Right renal pelvis (tissue), 4 donors: ENCODE data around the gene STUM. TPM values are rescaled to one million over a fixed set of nuclear protein-coding genes. Genes with fewer than 3 reads are reported as not detected.

Experiments
- DNase-seq, 4 donors: peaks; one replicate each; pipeline ENCODE4 v3.0.0-alpha.2; 2013; ENCODE audit warnings: low read depth in 4 of 4, low spot score in 3 of 4, missing footprints in 1 of 4
- polyA plus RNA-seq, 4 donors: library from polyadenylated mRNA; unstranded; fragments of 120-200 nt; gene quantifications; one replicate each; pipeline ENCODE4 v1.2.1, GENCODE V29; 2013; ENCODE audit not compliant: insufficient read length in 4 of 4

STUM gene
- polyA plus RNA-seq, 4 donors: 0.93 to 1.9 (median 1.2) TPM

DNA sequence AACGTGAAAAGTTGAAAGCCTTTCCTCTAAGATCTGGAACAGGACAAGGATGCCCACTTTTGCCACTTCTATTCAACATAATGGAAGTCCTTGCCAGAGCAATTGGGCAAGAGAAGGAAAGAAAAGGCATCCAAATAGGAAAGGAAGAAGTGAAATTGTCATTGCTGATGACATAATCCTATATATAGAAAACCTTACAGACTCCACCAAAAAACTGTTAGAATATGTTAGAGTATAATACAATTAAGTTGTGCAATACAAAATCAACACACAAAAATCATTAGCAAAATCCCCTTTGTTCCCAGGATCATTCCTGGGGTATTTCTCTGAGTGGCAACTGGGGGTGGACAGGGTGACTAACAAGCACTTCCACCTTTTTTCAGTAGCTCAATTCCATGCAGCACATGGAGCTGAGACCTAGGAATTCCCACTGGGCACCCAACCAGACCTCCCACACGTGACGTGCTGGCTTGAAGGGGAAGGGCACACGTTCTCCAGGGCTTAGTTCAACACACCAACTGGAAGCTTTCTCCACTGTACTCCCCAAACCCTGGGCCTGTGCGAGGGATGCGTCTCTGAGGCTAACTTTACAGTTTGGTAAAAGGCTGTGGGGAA lies 9.6 kb downstream of the STUM start:
- no peak for DNase-seq

DNA sequence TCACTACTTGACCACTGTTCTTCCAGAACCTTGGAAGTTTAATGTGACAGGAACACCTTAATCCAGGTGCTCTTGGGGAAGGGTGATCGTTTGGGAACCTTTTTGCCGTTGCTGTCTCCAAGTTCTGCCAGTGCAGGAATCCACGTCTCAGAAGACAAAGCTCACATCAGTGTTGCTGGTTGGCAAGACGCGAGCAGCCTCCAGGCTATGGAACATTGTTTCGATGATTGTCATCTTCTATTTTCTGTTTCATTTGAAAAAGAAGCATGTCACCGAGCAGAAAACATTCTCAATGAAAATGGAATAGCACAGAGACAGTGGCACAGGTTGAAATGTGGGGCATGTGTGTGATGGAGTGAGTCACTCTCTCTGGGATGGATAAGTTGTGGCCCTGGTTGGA lies 11.7 kb downstream of the STUM start:
- no peak for DNase-seq

DNA sequence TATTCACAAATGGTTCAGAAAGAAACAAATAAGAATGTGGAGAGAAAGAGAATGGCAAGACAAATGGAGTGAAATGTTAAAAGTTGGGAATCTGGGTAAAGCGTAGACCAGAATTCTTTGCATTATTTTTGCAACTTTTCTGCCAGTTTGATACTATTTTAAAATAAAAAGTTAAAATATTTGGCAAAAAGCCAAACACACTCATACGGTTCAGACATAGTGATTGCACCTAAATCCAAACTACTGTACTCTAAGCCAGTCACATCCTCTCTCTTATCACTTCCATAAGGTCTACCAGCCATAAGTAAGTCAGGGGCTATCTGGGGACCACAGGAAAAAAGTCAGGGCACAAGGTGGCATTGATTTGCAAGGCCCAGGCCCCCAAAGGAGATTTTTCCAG lies 14.4 kb downstream of the STUM start:
- no peak for DNase-seq

DNA sequence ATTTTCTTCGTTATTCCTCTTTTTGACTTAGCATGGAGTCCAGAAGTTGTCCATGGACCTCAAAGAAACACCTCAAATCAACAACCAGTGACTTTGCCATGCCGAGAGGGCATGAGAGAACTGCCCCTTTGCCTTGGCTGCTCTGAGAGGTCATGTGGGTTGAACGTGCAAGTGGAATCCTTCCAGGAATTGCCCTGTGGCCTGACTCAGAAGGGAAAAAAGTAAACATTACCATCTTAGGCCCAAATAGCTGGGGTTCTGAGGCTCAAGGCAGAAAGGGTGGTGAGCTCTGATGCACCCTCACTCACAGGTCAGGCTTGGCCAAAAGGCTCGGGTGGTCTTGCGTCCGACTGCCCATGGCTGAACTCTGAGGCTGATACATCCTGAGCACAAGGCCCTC lies 15.1 kb downstream of the STUM start:
- no peak for DNase-seq

GRCh38 chr1:226565476-226565875 lies 16.9 kb downstream of the STUM start:
- DNase-seq: no peak

DNA sequence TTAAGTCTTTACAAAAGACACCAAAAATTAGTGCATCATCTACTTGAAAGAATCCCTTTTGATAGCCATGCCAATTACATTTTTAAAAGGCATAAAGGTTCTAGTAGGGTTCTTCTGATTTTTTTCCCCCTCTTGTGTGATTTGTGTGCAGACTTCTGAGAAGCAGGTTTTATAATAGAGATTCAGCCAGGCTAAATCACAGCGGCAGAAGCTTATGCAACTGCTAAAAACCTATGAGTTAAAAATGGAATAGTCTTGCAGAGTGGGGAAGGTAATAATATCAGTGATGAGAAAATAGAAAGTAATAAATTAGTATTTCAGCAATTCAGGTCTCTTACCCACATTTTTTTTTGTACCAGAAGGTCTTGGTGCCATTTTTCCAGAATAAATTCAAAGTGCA lies 17.7 kb downstream of the STUM start:
- no peak for DNase-seq

- no peak for DNase-seq
Measured at GRCh38 chr1:226566760-226567159, 18.2 kb downstream of the STUM start.

- DNase-seq: no peak
Measured at GRCh38 chr1:226568077-226568831, 19.7 kb downstream of the STUM start.

- DNase-seq: no peak
Measured at GRCh38 chr1:226568975-226569741, 20.6 kb downstream of the STUM start.

GRCh38 chr1:226569879-226570547 lies 21.4 kb downstream of the STUM start:
- no peak for DNase-seq

DNA sequence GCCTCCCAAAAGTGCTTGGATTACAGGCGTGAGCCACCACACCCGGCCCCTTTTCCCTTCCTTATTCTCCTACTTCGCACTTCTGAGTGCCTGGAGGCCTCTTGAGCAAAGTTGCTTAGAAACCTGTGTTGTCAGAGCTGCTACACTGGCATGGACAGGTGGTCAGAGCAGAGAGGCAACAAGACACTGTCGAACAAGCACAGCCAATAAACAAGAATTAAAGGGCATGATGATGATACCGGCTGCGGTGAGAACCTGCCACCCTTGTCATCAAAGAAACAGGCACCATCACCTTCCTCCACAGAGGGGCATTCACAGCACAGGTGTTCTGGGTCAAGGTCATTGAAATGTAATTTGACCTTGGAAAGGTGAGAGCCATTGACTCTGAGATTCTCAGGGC lies 23.3 kb downstream of the STUM start:
- DNase-seq: no peak

- DNase-seq: no peak
Measured at GRCh38 chr1:226572325-226572726, 23.8 kb downstream of the STUM start.

DNA sequence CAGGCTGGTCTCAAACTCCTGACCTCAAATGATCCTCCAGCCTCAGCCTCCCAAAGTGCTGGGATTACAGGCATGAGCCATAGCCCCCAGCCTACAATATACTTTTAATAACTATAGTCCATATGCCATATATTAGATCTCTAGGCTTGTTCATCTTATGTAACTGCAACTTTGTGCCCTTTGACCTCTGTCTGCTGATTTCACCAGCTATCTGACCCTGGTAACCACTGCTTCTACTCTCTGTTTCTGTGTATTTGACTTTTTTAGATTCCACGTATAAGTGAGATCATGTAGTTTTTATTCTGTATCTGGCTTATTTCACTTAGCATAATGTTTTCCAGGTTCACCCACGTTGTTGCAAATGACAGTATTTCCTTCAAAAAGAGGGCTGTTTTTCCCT lies 25.5 kb downstream of the STUM start:
- no peak for DNase-seq

DNA sequence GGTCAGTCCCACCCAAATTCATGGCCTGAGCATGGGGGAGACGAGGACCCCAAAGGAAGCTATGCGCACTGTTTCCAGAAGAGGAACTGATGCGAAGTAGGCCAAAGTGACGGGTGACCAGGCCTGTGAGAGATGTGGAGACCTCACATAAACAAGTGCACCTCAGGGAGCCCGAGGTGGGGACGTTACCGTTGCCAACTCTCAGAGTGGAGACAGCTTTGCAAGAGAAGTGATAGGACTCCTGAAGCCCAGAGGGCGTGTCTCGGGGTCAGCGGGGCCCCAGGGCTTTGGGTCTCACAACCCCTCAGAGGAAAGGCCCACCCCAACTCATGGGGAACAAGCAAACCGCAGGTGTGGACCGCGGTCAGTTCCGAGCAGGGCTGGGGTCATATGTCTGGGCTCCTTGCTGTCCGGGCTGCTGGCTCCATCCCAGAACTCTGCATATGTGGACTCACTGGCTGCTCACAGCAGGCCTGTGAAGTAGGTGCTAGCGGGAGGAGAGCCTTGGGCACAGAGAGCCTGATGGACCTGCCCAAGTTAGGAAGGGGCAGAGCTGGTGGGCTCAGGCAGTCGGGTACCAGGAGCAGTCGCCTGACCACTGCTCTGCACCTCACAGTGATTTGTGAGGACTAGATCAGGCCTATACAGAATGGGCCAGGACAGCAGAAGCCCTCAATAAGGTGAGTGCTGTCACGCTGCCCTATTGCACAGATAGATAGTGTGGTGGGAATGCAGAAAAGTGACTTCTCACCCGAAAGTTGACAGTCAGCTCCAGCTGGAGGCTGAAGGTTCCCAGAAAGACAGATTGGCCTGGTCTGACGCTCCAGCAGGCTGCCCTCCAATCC lies 26.2 kb downstream of the STUM start:
- no peak for DNase-seq

DNA sequence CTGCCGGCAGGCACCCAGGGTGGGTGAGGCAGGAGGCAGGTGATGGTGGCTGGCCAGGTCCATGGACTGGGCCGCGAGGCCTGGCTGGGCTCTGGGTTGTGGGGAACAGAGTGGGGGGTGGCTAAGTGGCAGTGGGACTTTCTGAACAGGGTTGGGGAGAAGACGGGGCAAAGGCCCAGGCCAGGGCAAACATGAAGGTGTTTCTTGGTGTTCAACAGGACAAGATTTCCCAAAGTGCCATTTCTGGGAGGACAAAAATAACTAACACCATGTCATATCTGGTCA lies 26.8 kb downstream of the STUM start:
- DNase-seq: no peak

GRCh38 chr1:226575739-226576378 lies 27.3 kb downstream of the STUM start:
- DNase-seq: no peak

DNA sequence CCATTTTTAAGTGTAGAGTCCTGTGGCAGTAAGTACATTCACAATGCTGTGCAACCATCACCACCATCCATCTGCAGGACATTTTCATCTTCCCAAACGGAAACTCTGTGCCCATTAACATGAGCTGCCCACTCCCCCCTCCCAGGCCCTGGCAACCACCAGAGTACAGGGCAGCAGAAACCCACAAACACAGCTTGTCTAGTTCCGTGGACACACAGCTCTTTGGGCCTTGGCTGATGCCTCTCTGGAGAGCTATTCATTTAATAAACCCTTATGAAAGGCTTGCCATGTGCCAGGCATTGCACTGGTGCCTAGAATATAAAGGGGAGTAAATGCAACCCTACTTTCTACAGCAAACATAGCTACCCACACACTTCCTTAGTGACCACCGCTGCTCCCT lies 28.0 kb downstream of the STUM start:
- DNase-seq: no peak

DNA sequence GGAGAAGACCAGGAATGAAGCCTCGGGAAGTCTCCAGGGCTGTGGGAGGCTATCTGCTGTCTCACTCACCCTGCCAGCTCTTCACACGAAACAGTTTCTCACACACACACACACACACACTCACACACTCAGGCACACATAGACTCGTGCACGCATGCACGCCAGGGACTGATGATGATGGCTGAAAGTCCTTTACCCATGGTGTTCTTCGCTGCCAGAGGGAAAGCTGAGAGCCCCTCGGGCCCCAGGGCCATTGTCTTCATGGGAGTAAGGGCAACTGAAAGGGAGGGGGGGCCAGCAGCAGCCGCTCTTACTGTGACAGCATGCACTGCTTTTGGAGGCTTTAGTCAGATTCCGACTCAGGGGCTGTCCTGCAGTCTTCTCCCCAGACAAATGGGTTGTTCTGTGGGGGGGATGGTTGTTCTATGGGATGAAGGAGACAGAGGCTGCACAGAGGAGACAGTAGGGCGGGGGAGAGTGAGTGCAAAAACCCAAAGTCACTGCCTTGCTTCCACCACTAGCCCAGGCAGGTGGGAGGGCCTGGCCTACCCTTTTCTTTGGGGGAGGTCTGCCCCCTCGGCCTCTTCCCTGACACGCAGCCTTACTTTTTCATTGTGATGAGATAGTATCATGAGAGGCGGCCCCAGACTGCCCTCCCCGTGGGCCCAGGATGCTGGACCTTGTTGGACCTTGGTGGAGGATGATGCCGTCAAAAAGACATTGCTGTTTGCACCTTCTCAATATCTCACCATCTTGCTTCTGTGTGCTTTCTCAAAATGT lies 29.0 kb downstream of the STUM start:
- DNase-seq: no peak

DNA sequence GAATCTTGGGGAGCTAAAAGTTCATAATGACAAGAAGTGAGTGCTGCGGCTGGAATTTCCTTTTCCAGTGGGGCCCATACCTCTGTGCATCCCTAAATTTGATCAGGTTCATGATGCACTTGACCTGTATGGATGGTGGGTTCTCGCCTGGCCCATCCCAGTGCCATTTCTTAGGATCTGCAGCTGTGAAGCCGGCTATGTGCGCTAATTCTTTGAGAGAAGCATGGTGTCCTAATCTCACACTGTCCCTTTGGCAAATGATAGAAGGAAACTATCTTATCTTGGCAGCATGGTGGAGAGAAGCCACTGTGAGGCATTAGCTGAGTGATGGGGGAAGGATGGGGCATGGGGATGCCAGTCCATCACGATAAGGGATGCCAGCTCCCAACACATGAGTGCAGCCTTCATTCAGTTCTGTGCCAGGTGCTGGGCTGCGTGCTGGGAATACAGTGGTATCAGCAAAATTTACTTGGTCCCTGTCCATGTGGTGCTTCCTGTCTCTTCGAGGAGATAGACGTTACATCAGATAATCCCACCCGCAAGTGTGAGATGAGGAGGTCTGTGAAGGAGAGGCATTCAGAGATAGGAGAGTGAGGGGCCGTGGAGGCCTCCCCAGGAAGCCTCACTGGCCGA lies 30.5 kb downstream of the STUM start:
- no peak for DNase-seq
